HepG2 (cell line): ENCODE measurements around the gene MAP1LC3A. TPM values are rescaled to one million over a fixed set of nuclear protein-coding genes. Genes with fewer than 3 reads are reported as not detected.

Experiments used
- ATAC-seq: fragments of 200-7000 bp; cut with Tn5 transposase; 3 replicates; pipeline ENCODE4 v1.9.1; 2020; ENCODE audit warnings: mild to moderate bottlenecking, moderate library complexity
- BruUV-seq: library from RNA; stranded (reverse); fragments of 400-500 nt; replicated peaks from 2 replicates; lab custom pipeline; 2021; lab: Mats Ljungman, UMichigan
- CTCF ChIA-PET: fragments of 300-600 bp; formaldehyde crosslinking; extraction: SDS; loops from one replicate; lab custom pipeline; 2021; ENCODE audit warnings: low total read pairs, inconsistent platforms, low intra/inter-chr PET ratio; lab: Yijun Ruan, JAX
- POLR2A ChIA-PET: fragments of 350-600 bp; sonication (Branson Sonifier 250); formaldehyde crosslinking; loops from one replicate; lab custom pipeline; 2020; ENCODE audit warnings: antibody characterized with exemption, inconsistent platforms; lab: Yijun Ruan, JAX
- DNase-seq: peaks from one replicate; pipeline ENCODE4 v3.0.0-alpha.2; 2015; ENCODE audit warnings: low spot score
- FAIRE-seq: peaks from 3 replicates; lab custom pipeline; 2011; peaks lifted over from hg19 to GRCh38; lab: Jason Lieb, UNC
- H2AFZ ChIP-seq: one replicate; pipeline ENCODE4 v1.6.1; 2011; ENCODE audit warnings: low read length, inconsistent platforms
- H3K27ac ChIP-seq: fragments of 300-600 bp; 3 replicates; pipeline ENCODE4 v1.8.0; 2011; ENCODE audit warnings: mixed run types, mild to moderate bottlenecking, mixed read lengths, low read length, inconsistent platforms; ENCODE audit not compliant: insufficient read depth; ENCODE audit errors: extremely low read length
- H3K27me3 ChIP-seq, 2 experiments: fragments of 200-600 bp in 1 of 2; 2 replicates in 1 of 2; 3 replicates in 1 of 2; pipeline versions ENCODE4 v1.6.0 to v1.8.0; 2011; ENCODE audit warnings: low read length in 2 of 2, mild to moderate bottlenecking in 2 of 2, moderate library complexity in 2 of 2, inconsistent platforms in 1 of 2; ENCODE audit not compliant: insufficient read depth in 2 of 2, control insufficient read depth in 1 of 2
- H3K36me3 ChIP-seq, 2 experiments: fragments of 200-600 bp in 1 of 2; replicated peaks in 1 of 2; 2 replicates in 1 of 2; 3 replicates in 1 of 2; pipeline versions ENCODE4 v1.5.1 to v1.8.0; 2011; ENCODE audit warnings: low read length in 2 of 2, inconsistent platforms in 1 of 2; ENCODE audit not compliant: insufficient read depth in 2 of 2, control insufficient read depth in 1 of 2
- H3K4me1 ChIP-seq: 2 replicates; pipeline ENCODE4 v1.5.1; 2012; ENCODE audit warnings: low read length, inconsistent platforms; ENCODE audit not compliant: insufficient read depth
- H3K4me2 ChIP-seq: 2 replicates; pipeline ENCODE4 v1.6.0; 2011; ENCODE audit warnings: low read depth, low read length, inconsistent platforms
- H3K4me3 ChIP-seq, 3 experiments: fragments of 200-600 bp in 1 of 3; sonication (generic), shearing (Covaris generic) in 1 of 3; replicated peaks in 1 of 3; 2 replicates each; pipeline ENCODE4 v1.5.1; 2011 to 2016; ENCODE audit warnings: low read length in 3 of 3, inconsistent platforms in 2 of 3, low read depth in 2 of 3, mild to moderate bottlenecking in 2 of 3, control low read depth in 1 of 3, mixed read lengths in 1 of 3; ENCODE audit not compliant: insufficient read depth in 1 of 3
- H3K79me2 ChIP-seq: one replicate; pipeline ENCODE4 v1.6.1; 2011; ENCODE audit warnings: low read length, inconsistent platforms; ENCODE audit not compliant: insufficient read depth
- H3K9ac ChIP-seq: 2 replicates; pipeline ENCODE4 v1.6.0; 2011; ENCODE audit warnings: mild to moderate bottlenecking, low read depth, low read length, inconsistent platforms; ENCODE audit not compliant: insufficient read depth
- H3K9me3 ChIP-seq: 2 replicates; pipeline ENCODE4 v1.5.1; 2012; ENCODE audit warnings: mild to moderate bottlenecking, low read length
- H4K20me1 ChIP-seq: 2 replicates; pipeline ENCODE4 v1.6.0; 2011; ENCODE audit warnings: inconsistent platforms, mild to moderate bottlenecking, low read length, moderate library complexity; ENCODE audit not compliant: insufficient read depth
- AHDC1 ChIP-seq: sonication (generic); formaldehyde crosslinking; IDR thresholded peaks from 2 replicates; pipeline ENCODE4 v1.5.1; 2020; ENCODE audit warnings: mild to moderate bottlenecking, missing genetic modification reagents, borderline replicate concordance
- FOXP4 ChIP-seq: sonication (generic); formaldehyde crosslinking; IDR thresholded peaks from 2 replicates; pipeline ENCODE4 v1.4.0; 2020; ENCODE audit warnings: missing genetic modification reagents
- HDAC1 ChIP-seq: sonication (generic); formaldehyde crosslinking; IDR thresholded peaks from 2 replicates; pipeline ENCODE4 v1.5.1; 2020; ENCODE audit warnings: mild to moderate bottlenecking, missing genetic modification reagents
- MTA1 ChIP-seq: sonication (generic); formaldehyde crosslinking; IDR thresholded peaks from 2 replicates; pipeline ENCODE4 v1.4.0; 2020; ENCODE audit warnings: missing genetic modification reagents, mild to moderate bottlenecking, borderline replicate concordance
- NRL ChIP-seq: sonication (generic); formaldehyde crosslinking; IDR thresholded peaks from 2 replicates; pipeline ENCODE4 v1.5.0; 2020; ENCODE audit warnings: missing genetic modification reagents, mild to moderate bottlenecking, moderate library complexity, borderline replicate concordance
- PHF8 ChIP-seq: sonication (generic); formaldehyde crosslinking; IDR thresholded peaks from 2 replicates; pipeline ENCODE4 v1.5.0; 2020; ENCODE audit warnings: missing genetic modification reagents
- RARG ChIP-seq: sonication (generic); formaldehyde crosslinking; IDR thresholded peaks from 2 replicates; pipeline ENCODE4 v1.4.0; 2020; ENCODE audit warnings: low read depth, mild to moderate bottlenecking, missing genetic modification reagents
- ZMYM3 ChIP-seq: sonication (generic); formaldehyde crosslinking; IDR thresholded peaks from 2 replicates; pipeline ENCODE4 v1.5.1; 2020; ENCODE audit warnings: mild to moderate bottlenecking, missing genetic modification reagents
- ZNF317 ChIP-seq: sonication (generic); formaldehyde crosslinking; IDR thresholded peaks from 2 replicates; pipeline ENCODE4 v1.5.0; 2020; ENCODE audit warnings: mild to moderate bottlenecking, missing genetic modification reagents
- ZNF501 ChIP-seq: sonication (generic); formaldehyde crosslinking; IDR thresholded peaks from 2 replicates; pipeline ENCODE4 v1.5.1; 2020; ENCODE audit warnings: mild to moderate bottlenecking, moderate library complexity, missing genetic modification reagents
- ZNF512 ChIP-seq: sonication (generic); formaldehyde crosslinking; IDR thresholded peaks from 2 replicates; pipeline ENCODE4 v1.4.0; 2020; ENCODE audit warnings: mild to moderate bottlenecking, missing genetic modification reagents
- ZNF552 ChIP-seq: sonication (generic); formaldehyde crosslinking; IDR thresholded peaks from 2 replicates; pipeline ENCODE4 v1.9.0; 2022; ENCODE audit warnings: missing genetic modification reagents, mild to moderate bottlenecking, borderline replicate concordance
- ZNF598 ChIP-seq: sonication (generic); formaldehyde crosslinking; IDR thresholded peaks from 2 replicates; pipeline ENCODE4 v1.5.1; 2020; ENCODE audit warnings: mild to moderate bottlenecking, missing genetic modification reagents, borderline replicate concordance
- WGBS: methylation state at CpG from one replicate; pipeline ENCODE4 v1.1.6; 2017; ENCODE audit warnings: low lambda C conversion rate; 5-methylcytosine and 5-hydroxymethylcytosine counted together
- in situ Hi-C: cut with HindIII; loops from 2 replicates; pipeline ENCODE4 v1.10.0; 2017; ENCODE audit warnings: low pct_unique_long_range_greater_than_20kb; ENCODE audit not compliant: extremely low pct_ligation_motif_present
- intact Hi-C: fragments of 100-400 bp; cut with micrococcal nuclease; formaldehyde crosslinking; loops from one replicate; pipeline ENCODE4 v1.10.0; 2022; ENCODE audit not compliant: unreplicated experiment
- polyA plus RNA-seq, 8 experiments: library from polyadenylated mRNA; depleted of rRNA in 3 of 8; stranded (reverse) in 7 of 8; unstranded in 1 of 8; fragments of >200 nt; fragmentation: Illumina TruSeq in 4 of 8; extraction: Trizol in 4 of 8; gene quantifications; 2 replicates each; pipeline versions ENCODE4 v1.2.1 to v1.2.3, GENCODE V29; 2011 to 2016; ENCODE audit warnings: low read depth in 4 of 8, missing spikeins in 1 of 8, mixed read lengths in 1 of 8; ENCODE audit not compliant: insufficient read depth in 1 of 8
- total RNA-seq, 5 experiments: library from RNA; depleted of rRNA; stranded (reverse); fragments of >200 nt; fragmentation: Illumina TruSeq; extraction: Trizol; gene quantifications; 2 replicates each; pipeline ENCODE4 v1.2.3, GENCODE V29; 2016; ENCODE audit warnings: low read depth in 1 of 5

MAP1LC3A gene
- total and polyA plus RNA-seq, 2 of the 13 experiments (the other 11 are each of a cell fraction or from before 2014, with no cell fraction given) = not detected

GRCh38 chr20:34585019-34585418, 26.5 kb downstream of the MAP1LC3A start (continued):
- TF ChIP-seq NRL (0 out of 2 replicates have a peak, but pooled peaks have one; percentile 17), PHF8 (CRISPR knock-in tag) (peak; percentile 27; the same call in 1 of the 2 replicates), ZNF598 (CRISPR knock-in tag) (no peak), ZMYM3 (CRISPR knock-in tag) (0 out of 2 replicates have a peak, but pooled peaks have one; percentile 17), MTA1 (CRISPR knock-in tag) (0 out of 2 replicates have a peak, but pooled peaks have one; percentile 16)
- TF ChIP-seq, all 625 proteins: peak for 9

- Histone ChIP-seq H3K4me2 (no peak overlapping the region), H3K9ac (no peak overlapping the region), H4K20me1 (no peaks in the 10 kb centered on the region), H3K9me3 (no peaks in the 10 kb centered on the region), H2AFZ (no peak overlapping the region), H3K27me3 (no peaks in the 10 kb centered on the region), H3K27ac (peak overlapping the region; percentile 1), H3K36me3 (peaks cover 17 to 56% of the 10 kb centered on the region in 2 experiments), H3K4me1 (peaks cover 36% of the 10 kb centered on the region), H3K4me3 (no peak overlapping the region), H3K79me2 (no peaks in the 10 kb centered on the region)
- ChIA-PET CTCF (no interaction called here), POLR2A (no interaction called here)
- in situ Hi-C loops = no loop called here
- intact Hi-C loops = no loop called here
- FAIRE-seq (peak; percentile 8), DNase-seq (peak; percentile 36), ATAC-seq (peak; percentile 46)
- 83% methylated on average over 9 of the region's 9 CpGs for WGBS
- BruUV-seq = no TSS peak
- no peak for TF ChIP-seq ZNF512 (CRISPR knock-in tag)
- no peak for TF ChIP-seq RARG (CRISPR knock-in tag)
- no peak for TF ChIP-seq FOXP4 (CRISPR knock-in tag)
- TF ChIP-seq ZNF552 (CRISPR knock-in tag) = no peak
- no peak; the same call in 1 of the 2 replicates for TF ChIP-seq ZNF317 (CRISPR knock-in tag)
- peak; percentile 55; the same call in 1 of the 2 replicates for TF ChIP-seq HDAC1
- peak; percentile 70; the same call in 1 of the 2 replicates for TF ChIP-seq ZNF501 (CRISPR knock-in tag)
- peak; percentile 48; the same call in 1 of the 2 replicates for TF ChIP-seq AHDC1 (CRISPR knock-in tag)
Measured at GRCh38 chr20:34586488-34587163, 28.1 kb downstream of the MAP1LC3A start.
